Kidney epithelial cell (primary cell): ENCODE measurements around the gene UNCX. TPM values are rescaled to one million over a fixed set of nuclear protein-coding genes. Genes with fewer than 3 reads are reported as not detected.

Experiments used
- DNase-seq: peaks from one replicate; pipeline ENCODE4 v3.0.0-alpha.2; 2010; ENCODE audit warnings: low read depth
- H3K27me3 ChIP-seq: 2 replicates; pipeline ENCODE4 v1.6.0; 2011; ENCODE audit warnings: low read length; ENCODE audit not compliant: control insufficient read depth, insufficient read depth
- H3K36me3 ChIP-seq: 2 replicates; pipeline ENCODE4 v1.5.1; 2011; ENCODE audit warnings: low read length; ENCODE audit not compliant: control insufficient read depth, insufficient read depth
- H3K4me3 ChIP-seq: 2 replicates; pipeline ENCODE4 v1.5.1; 2011; ENCODE audit warnings: low read depth, mild to moderate bottlenecking, control low read depth, low read length
- total RNA-seq: library from RNA; depleted of rRNA; stranded (reverse); fragments of >200 nt; gene quantifications from 2 replicates; pipeline ENCODE4 v1.2.3, GENCODE V29; 2015
- TF ChIP-seq, protein P1 (sequence below): IDR thresholded peaks from 2 replicates; pipeline ENCODE4 v1.5.1; 2011; ENCODE audit warnings: mild to moderate bottlenecking, moderate library complexity, low read length, control low read depth, inconsistent platforms; ENCODE audit not compliant: insufficient read depth, poor library complexity, severe bottlenecking

Gene UNCX
- total RNA-seq, 1 donor from 2014 or later = 1.6 TPM

DNA sequence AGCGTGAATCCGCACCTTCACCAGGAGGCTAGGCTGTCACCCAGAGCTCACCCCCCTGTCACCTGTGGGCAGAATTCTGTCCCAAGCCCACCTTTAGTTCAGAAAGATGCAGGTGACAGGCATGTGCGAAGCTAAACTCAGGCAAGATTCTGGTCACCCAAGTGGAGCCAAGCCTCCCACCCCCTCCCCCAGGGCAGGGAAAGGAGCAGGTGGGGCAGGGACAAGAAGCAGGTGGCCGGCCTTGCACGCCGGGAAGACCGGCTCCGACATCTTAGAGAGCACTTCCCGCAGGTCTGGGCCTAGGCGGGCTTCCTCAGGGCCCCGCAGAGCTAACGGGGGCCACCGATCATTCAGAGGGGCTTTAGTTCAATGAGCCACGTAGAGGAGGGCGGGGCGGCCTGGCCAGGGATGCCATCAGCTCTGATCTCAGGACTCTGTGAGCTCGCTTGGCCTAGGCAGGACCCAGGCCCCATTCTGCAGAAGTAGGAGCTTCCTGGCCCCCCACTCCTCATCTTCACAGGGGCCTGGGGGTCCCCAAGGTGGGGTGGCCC lies 19.9 kb downstream of the UNCX start:
- Histone ChIP-seq H3K4me3 (no peak overlapping the region), H3K27me3 (peaks cover 86% of the 10 kb centered on the region)

DNA sequence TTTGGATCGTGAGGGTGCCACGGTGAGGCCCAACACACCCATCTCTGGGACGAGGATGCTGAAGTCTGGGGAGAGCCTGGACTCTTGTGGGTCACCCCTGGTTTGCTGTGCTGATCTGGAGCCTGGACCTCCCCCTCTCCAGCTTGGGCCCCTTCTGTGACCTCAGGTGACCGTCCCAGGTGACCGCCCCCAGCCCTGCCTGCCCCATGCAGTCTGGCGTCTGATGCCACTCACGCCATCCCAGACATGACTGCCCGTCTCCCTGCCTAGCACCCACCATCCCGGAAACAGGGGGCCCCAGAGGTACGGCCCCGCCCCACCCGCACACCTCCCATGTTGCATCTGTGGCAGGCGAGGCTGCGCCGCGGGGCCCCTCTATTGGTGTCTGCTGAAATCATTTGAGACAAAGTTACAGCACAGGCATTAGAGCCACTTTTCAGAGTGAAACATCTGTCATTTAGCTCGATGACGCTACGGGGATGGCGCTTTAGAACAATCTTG lies 21.1 kb downstream of the UNCX start:
- H3K4me3 ChIP-seq = no peak overlapping the region
- no peaks in the 10 kb centered on the region for H3K36me3 ChIP-seq
- no peak for DNase-seq
- peaks cover 79% of the 10 kb centered on the region for H3K27me3 ChIP-seq
- TF ChIP-seq, protein P1, sequence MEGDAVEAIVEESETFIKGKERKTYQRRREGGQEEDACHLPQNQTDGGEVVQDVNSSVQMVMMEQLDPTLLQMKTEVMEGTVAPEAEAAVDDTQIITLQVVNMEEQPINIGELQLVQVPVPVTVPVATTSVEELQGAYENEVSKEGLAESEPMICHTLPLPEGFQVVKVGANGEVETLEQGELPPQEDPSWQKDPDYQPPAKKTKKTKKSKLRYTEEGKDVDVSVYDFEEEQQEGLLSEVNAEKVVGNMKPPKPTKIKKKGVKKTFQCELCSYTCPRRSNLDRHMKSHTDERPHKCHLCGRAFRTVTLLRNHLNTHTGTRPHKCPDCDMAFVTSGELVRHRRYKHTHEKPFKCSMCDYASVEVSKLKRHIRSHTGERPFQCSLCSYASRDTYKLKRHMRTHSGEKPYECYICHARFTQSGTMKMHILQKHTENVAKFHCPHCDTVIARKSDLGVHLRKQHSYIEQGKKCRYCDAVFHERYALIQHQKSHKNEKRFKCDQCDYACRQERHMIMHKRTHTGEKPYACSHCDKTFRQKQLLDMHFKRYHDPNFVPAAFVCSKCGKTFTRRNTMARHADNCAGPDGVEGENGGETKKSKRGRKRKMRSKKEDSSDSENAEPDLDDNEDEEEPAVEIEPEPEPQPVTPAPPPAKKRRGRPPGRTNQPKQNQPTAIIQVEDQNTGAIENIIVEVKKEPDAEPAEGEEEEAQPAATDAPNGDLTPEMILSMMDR = no peak

More for the DNA sequence above, 19.9 kb downstream of the UNCX start:
- H3K36me3 ChIP-seq = no peaks in the 10 kb centered on the region
- no peak for DNase-seq
- TF ChIP-seq, protein P1 = no peak

DNA sequence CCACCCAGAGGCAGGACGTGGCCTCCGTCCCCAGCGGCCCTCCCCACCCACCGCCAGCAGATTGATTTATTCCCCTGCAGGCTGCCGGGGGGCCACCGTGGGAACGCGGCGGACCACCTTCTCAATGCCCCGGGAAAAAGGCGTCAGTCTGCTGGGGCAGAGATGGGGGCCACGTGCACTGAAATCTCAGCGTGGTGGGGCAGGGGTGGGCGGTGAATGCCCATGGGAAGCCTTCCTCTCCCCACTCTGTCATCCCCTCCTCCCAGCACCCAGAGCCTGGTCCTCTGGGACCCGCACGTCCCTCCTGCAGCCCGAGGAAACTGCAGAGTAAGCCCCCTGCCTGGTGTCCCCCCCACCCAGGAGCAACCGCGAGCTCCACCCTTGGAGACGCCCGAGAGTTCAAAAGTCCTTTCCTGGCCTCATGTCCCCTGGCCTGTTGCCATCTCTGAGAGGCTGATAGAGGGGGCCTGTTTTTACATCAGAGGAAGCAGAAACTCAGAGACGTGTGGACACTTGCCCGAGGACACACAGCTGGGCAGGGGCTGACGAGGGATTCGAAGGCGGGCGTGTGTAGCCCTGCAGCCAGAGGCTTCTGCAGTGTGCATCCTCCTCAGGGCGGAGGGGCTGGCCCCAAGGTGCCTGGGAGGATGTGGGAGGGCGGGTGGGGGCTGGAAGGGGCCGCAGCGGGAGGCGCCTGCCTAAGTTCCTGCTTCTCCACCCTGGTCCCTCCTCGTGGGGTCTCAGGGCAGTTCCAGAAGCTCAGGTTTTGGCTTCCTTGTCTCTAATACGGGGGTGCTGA lies 21.8 kb downstream of the UNCX start:
- DNase-seq = no peak
- Histone ChIP-seq H3K27me3 (peaks cover 79% of the 10 kb centered on the region), H3K4me3 (no peak overlapping the region), H3K36me3 (no peaks in the 10 kb centered on the region)
- TF ChIP-seq, protein P1 = no peak

DNA sequence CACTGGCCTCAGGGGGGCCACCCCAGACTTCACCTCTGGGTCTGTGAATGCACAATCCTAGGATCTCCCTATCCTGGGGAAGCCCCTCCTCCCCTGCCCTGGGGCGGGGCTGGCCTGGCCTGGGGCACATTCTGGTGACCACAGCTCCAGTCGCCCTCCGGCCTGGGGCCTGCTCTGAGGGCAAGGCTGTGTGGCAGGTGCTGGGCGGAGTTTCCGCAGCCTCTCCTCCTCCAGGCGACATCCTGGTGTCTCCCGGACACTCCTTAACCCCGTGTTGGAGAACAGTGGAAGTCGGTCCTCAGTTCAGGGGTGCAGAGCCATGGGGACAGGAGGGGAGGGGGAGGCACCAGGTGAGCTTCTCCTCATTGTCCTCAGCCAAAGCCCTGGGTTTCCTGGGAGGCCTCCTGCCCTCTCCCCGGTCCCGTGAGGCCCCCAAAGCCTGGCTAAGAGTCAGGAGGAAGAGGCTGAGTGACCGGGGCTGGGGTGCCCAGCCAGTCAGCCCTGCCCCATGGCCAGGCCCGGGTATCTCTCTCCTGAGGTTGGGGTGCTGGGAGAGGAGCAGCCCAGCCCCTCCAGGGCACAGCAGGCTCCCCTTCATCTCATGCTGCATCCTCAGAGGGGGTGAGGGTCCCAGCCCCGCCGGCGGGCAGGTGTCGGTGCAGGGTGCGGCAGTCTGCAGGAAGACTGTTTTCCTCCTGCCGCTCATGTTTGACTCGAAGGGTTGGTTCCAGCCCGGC lies 22.6 kb downstream of the UNCX start:
- no peak overlapping the region for H3K4me3 ChIP-seq
- H3K36me3 ChIP-seq = no peaks in the 10 kb centered on the region
- TF ChIP-seq, protein P1 = no peak
- peaks cover 79% of the 10 kb centered on the region for H3K27me3 ChIP-seq
- DNase-seq = no peak

DNA sequence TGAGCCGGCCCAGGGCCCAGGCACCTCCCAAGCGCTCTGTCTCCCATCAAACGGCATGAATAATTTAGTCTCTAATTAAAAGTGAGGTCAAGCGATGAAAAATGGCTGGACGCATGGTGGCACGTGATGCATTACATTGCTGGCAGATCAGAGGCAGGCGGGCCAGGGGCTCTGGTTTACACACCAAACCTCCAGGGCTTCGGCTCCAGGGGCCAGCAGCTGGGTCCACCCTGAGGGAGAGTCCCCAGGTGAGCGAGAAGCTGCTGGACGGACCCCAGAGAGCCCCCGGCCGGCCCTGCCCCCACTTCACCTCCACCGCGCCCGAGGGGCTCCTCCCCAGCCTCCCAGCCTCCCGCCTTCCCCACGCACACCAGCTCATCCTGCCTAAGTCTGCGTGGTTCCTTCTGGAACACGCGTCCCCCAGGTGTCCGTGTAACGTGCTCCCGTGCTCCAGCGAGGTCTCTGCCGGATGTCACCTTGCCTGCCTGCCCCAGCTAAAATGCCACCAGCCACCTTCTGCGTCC lies 23.2 kb downstream of the UNCX start:
- TF ChIP-seq, protein P1 = no peak
- H3K36me3 ChIP-seq = no peaks in the 10 kb centered on the region
- H3K27me3 ChIP-seq = peaks cover 80% of the 10 kb centered on the region
- H3K4me3 ChIP-seq = no peak overlapping the region
- no peak for DNase-seq
